Liver (tissue), 9 donors: Measurements from ENCODE around the gene CCDC68. TPM values are rescaled to one million over a fixed set of nuclear protein-coding genes. Genes with fewer than 3 reads are reported as not detected.

Source experiments
- DNase-seq: peaks from one replicate; pipeline ENCODE4 v3.0.0-alpha.2; 2017; ENCODE audit warnings: low spot score
- H3K27ac ChIP-seq, 2 donors: one replicate each; pipeline ENCODE4 v1.7.0; 2013; ENCODE audit warnings: inconsistent platforms in 2 of 2, low read length in 2 of 2, control low read depth in 1 of 2, low read depth in 1 of 2, mild to moderate bottlenecking in 1 of 2
- H3K27me3 ChIP-seq, 4 donors: one replicate each; pipeline versions ENCODE4 v1.6.1 to v1.7.0; 2013; ENCODE audit warnings: low read length in 3 of 4, inconsistent platforms in 1 of 4, mild to moderate bottlenecking in 1 of 4, moderate library complexity in 1 of 4; ENCODE audit not compliant: control insufficient read depth in 4 of 4, insufficient read depth in 4 of 4
- H3K36me3 ChIP-seq, 4 donors: one replicate each; pipeline versions ENCODE4 v1.6.1 to v1.7.0; 2013; ENCODE audit warnings: low read length in 3 of 4, mild to moderate bottlenecking in 3 of 4, low read depth in 1 of 4, moderate library complexity in 1 of 4; ENCODE audit not compliant: control insufficient read depth in 4 of 4, insufficient read depth in 3 of 4
- H3K4me1 ChIP-seq, 4 donors: one replicate each; pipeline versions ENCODE4 v1.6.1 to v1.7.0; 2013; ENCODE audit warnings: low read length in 3 of 4, mild to moderate bottlenecking in 3 of 4, moderate library complexity in 1 of 4; ENCODE audit not compliant: control insufficient read depth in 4 of 4, insufficient read depth in 4 of 4
- H3K4me3 ChIP-seq, 3 donors: one replicate each; pipeline versions ENCODE4 v1.6.1 to v1.7.0; 2013; ENCODE audit warnings: low read length in 3 of 3, control low read depth in 1 of 3, low read depth in 1 of 3, mild to moderate bottlenecking in 1 of 3
- H3K9ac ChIP-seq, 2 donors: one replicate each; pipeline ENCODE4 v1.7.0; 2013; ENCODE audit warnings: low read length in 2 of 2, mild to moderate bottlenecking in 2 of 2, moderate library complexity in 2 of 2, control low read depth in 1 of 2, low read depth in 1 of 2
- H3K9me3 ChIP-seq, 4 donors: one replicate each; pipeline versions ENCODE4 v1.6.1 to v1.7.0; 2013; ENCODE audit warnings: low read length in 3 of 4; ENCODE audit not compliant: control insufficient read depth in 4 of 4
- EGR1 ChIP-seq, 2 donors: IDR thresholded peaks; 2 replicates each; pipeline ENCODE4 v1.6.1; 2016 to 2018; ENCODE audit warnings: antibody characterized with exemption in 2 of 2, low read depth in 2 of 2
- FOXA1 ChIP-seq: IDR thresholded peaks from 2 replicates; pipeline ENCODE4 v1.6.1; 2016; ENCODE audit warnings: antibody characterized with exemption
- FOXA2 ChIP-seq: IDR thresholded peaks from 2 replicates; pipeline ENCODE4 v1.6.1; 2016; ENCODE audit warnings: antibody characterized with exemption
- GABPA ChIP-seq, 2 donors: IDR thresholded peaks in 1 of 2; conservative IDR thresholded peaks in 1 of 2; 2 replicates each; pipeline ENCODE4 v1.6.1; 2016; ENCODE audit warnings: antibody characterized with exemption in 2 of 2, mild to moderate bottlenecking in 1 of 2, moderate library complexity in 1 of 2
- HNF4G ChIP-seq: IDR thresholded peaks from 2 replicates; pipeline ENCODE4 v1.6.1; 2016; ENCODE audit warnings: antibody characterized with exemption
- NR2F2 ChIP-seq: IDR thresholded peaks from 2 replicates; pipeline ENCODE4 v1.6.1; 2016; ENCODE audit warnings: antibody characterized with exemption
- RAD21 ChIP-seq, 2 donors: IDR thresholded peaks; 2 replicates each; pipeline ENCODE4 v1.6.1; 2016; ENCODE audit warnings: antibody characterized with exemption in 2 of 2, mild to moderate bottlenecking in 2 of 2
- RXRA ChIP-seq, 2 donors: IDR thresholded peaks; 2 replicates each; pipeline ENCODE4 v1.6.1; 2017 to 2018; ENCODE audit warnings: antibody characterized with exemption in 2 of 2, mild to moderate bottlenecking in 1 of 2
- SP1 ChIP-seq: IDR thresholded peaks from 2 replicates; pipeline ENCODE4 v1.6.1; 2018; ENCODE audit warnings: antibody characterized with exemption, mild to moderate bottlenecking
- TAF1 ChIP-seq: conservative IDR thresholded peaks from 2 replicates; pipeline ENCODE4 v1.6.1; 2016; ENCODE audit warnings: antibody characterized with exemption, mild to moderate bottlenecking
- YY1 ChIP-seq: IDR thresholded peaks from 2 replicates; pipeline ENCODE4 v1.6.1; 2016; ENCODE audit warnings: antibody characterized with exemption, mild to moderate bottlenecking
- WGBS: extraction: QIAGEN DNeasy Blood & Tissue Kit; methylation state at CpG from one replicate; pipeline ENCODE4 v1.1.7; 2013; 5-methylcytosine and 5-hydroxymethylcytosine counted together
- polyA plus RNA-seq, 2 donors: library from polyadenylated mRNA; stranded (reverse) in 1 of 2; unstranded in 1 of 2; fragments of 200-250 nt in 1 of 2; fragments of >200 nt in 1 of 2; fragmentation: Nextera tagmentation in 1 of 2; extraction: Ambion mirVana in 1 of 2; gene quantifications; one replicate each; pipeline versions ENCODE4 v1.2.1 to v1.2.3, GENCODE V29; 2013 to 2015
- total RNA-seq, 2 donors: library from RNA; depleted of rRNA; stranded (reverse); fragments of >200 nt; gene quantifications; one replicate each; pipeline ENCODE4 v1.2.3, GENCODE V29; 2014
- TF ChIP-seq, protein P1 (sequence below): fragments of 150-350 bp; IDR thresholded peaks from 2 replicates; pipeline ENCODE4 v1.5.1; 2017; ENCODE audit warnings: improper control_type of control experiment, low read depth, low read length; ENCODE audit not compliant: missing input control
- TF ChIP-seq, protein P2 (sequence below): IDR thresholded peaks from 2 replicates; pipeline ENCODE4 v1.6.1; 2016; ENCODE audit warnings: antibody characterized with exemption
- TF ChIP-seq, protein P3 (sequence below): IDR thresholded peaks from 2 replicates; pipeline ENCODE4 v1.6.1; 2016; ENCODE audit warnings: antibody characterized with exemption
- TF ChIP-seq, protein P4 (sequence below): IDR thresholded peaks from 2 replicates; pipeline ENCODE4 v1.6.1; 2016; ENCODE audit warnings: antibody characterized with exemption
- TF ChIP-seq, protein P5 (sequence below): IDR thresholded peaks from 2 replicates; pipeline ENCODE4 v1.6.1; 2016; ENCODE audit warnings: antibody characterized with exemption, mild to moderate bottlenecking
- donor health status: healthy.
- donor health status: healthy.
- donor health status: healthy.
- donor health status: healthy.
- donor health status: healthy.

Gene CCDC68
- total and polyA plus RNA-seq, 4 donors: 2.6 to 17.5 (median 11.2) TPM

DNA sequence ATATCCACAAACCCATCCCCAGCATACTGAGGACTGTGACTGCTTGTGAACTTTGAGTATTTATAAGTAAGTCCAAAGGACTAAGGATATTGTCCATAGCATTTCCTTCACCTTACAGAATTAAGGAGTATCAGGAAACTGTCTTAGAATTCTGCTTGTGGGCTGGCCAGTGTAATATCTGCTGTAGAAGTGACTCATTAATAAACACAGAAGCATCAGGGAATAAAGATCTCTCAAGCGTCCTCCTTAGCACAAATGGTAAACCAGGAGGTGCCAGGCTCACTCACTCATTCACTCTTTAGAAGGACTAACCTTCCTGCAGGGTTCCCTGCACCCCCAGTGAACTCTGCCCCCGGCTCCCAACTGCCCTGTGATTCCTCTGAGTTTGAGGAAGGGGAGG lies 31.0 kb downstream of the CCDC68 start:
- TF ChIP-seq, protein P1, sequence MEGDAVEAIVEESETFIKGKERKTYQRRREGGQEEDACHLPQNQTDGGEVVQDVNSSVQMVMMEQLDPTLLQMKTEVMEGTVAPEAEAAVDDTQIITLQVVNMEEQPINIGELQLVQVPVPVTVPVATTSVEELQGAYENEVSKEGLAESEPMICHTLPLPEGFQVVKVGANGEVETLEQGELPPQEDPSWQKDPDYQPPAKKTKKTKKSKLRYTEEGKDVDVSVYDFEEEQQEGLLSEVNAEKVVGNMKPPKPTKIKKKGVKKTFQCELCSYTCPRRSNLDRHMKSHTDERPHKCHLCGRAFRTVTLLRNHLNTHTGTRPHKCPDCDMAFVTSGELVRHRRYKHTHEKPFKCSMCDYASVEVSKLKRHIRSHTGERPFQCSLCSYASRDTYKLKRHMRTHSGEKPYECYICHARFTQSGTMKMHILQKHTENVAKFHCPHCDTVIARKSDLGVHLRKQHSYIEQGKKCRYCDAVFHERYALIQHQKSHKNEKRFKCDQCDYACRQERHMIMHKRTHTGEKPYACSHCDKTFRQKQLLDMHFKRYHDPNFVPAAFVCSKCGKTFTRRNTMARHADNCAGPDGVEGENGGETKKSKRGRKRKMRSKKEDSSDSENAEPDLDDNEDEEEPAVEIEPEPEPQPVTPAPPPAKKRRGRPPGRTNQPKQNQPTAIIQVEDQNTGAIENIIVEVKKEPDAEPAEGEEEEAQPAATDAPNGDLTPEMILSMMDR: no peak
- TF ChIP-seq NR2F2 (no peak), FOXA2 (no peak), HNF4G (no peak), EGR1 (IDR thresholded peaks at IDR 0.05; ENCODE audit: low read depth in 2 of 2) (no peak), RXRA (IDR thresholded peaks at IDR 0.05) (no peak), TAF1 (no peak), SP1 (no peak), YY1 (no peak), RAD21 (IDR thresholded peaks at IDR 0.05) (no peak), FOXA1 (no peak), GABPA (IDR thresholded peaks at IDR 0.05 in 1 of 2, conservative IDR thresholded peaks at IDR 0.05 in 1 of 2) (no peak)
- TF ChIP-seq, protein P2, sequence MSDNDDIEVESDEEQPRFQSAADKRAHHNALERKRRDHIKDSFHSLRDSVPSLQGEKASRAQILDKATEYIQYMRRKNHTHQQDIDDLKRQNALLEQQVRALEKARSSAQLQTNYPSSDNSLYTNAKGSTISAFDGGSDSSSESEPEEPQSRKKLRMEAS: no peak
- TF ChIP-seq, protein P3, sequence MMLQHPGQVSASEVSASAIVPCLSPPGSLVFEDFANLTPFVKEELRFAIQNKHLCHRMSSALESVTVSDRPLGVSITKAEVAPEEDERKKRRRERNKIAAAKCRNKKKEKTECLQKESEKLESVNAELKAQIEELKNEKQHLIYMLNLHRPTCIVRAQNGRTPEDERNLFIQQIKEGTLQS: no peak
- TF ChIP-seq, protein P4, sequence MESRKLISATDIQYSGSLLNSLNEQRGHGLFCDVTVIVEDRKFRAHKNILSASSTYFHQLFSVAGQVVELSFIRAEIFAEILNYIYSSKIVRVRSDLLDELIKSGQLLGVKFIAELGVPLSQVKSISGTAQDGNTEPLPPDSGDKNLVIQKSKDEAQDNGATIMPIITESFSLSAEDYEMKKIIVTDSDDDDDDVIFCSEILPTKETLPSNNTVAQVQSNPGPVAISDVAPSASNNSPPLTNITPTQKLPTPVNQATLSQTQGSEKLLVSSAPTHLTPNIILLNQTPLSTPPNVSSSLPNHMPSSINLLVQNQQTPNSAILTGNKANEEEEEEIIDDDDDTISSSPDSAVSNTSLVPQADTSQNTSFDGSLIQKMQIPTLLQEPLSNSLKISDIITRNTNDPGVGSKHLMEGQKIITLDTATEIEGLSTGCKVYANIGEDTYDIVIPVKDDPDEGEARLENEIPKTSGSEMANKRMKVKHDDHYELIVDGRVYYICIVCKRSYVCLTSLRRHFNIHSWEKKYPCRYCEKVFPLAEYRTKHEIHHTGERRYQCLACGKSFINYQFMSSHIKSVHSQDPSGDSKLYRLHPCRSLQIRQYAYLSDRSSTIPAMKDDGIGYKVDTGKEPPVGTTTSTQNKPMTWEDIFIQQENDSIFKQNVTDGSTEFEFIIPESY: no peak
- TF ChIP-seq, protein P5, sequence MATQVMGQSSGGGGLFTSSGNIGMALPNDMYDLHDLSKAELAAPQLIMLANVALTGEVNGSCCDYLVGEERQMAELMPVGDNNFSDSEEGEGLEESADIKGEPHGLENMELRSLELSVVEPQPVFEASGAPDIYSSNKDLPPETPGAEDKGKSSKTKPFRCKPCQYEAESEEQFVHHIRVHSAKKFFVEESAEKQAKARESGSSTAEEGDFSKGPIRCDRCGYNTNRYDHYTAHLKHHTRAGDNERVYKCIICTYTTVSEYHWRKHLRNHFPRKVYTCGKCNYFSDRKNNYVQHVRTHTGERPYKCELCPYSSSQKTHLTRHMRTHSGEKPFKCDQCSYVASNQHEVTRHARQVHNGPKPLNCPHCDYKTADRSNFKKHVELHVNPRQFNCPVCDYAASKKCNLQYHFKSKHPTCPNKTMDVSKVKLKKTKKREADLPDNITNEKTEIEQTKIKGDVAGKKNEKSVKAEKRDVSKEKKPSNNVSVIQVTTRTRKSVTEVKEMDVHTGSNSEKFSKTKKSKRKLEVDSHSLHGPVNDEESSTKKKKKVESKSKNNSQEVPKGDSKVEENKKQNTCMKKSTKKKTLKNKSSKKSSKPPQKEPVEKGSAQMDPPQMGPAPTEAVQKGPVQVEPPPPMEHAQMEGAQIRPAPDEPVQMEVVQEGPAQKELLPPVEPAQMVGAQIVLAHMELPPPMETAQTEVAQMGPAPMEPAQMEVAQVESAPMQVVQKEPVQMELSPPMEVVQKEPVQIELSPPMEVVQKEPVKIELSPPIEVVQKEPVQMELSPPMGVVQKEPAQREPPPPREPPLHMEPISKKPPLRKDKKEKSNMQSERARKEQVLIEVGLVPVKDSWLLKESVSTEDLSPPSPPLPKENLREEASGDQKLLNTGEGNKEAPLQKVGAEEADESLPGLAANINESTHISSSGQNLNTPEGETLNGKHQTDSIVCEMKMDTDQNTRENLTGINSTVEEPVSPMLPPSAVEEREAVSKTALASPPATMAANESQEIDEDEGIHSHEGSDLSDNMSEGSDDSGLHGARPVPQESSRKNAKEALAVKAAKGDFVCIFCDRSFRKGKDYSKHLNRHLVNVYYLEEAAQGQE: no peak
- Histone ChIP-seq H3K27ac (no peak overlapping the region), H3K9me3 (no peaks in the 10 kb centered on the region), H3K4me3 (no peak overlapping the region), H3K27me3 (no peaks in the 10 kb centered on the region), H3K36me3 (peaks cover 2 to 4% (median 3%) of the 10 kb centered on the region in 4 donors), H3K9ac (no peak overlapping the region), H3K4me1 (no peaks in the 10 kb centered on the region)
- no peak for DNase-seq
- WGBS: 96% methylated on average over 2 of the region's 2 CpGs
